Measurements from ENCODE around the gene PTPRG. TPM values are rescaled to one million over a fixed set of nuclear protein-coding genes. Genes with fewer than 3 reads are reported as not detected.

The PTPRG gene
- total and polyA plus RNA-seq, 2 donors (not counting 1 experiment from before 2014, with no cell fraction given) = 67.0 to 97.9 TPM

DNA sequence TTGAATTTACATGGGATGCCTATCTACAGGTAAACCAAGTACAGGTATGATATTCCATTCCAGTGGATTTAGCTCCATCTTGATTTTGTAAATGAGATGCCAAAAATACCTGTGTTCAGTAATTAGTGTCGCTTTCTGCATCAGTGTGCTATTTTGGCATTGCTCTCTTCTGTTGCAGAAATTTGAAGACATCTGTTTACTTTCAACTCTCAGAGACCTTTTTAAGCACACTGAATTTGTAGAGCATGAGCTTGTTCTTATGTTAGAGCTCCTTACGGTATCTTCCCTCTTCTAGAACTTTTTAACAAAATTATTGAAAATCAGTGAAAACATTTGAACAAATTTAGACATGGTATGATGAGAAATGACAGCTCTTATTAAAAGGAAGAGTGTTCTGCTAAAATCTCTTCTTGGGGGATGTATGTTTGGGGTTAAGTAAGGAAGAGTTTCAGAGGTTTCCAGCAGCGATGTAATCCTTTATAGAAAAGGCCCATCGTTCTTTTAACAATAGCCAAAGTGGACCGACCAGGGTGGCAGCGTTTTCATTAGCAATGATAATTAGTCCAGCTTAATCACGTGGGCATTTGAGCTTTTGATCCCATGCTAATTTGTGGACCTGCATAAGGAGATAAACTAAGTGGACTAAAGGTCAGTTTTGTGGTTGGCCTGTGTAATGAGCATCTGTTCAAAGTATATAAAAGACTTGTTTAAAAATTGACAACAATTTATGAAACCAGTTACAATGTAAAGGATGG lies 385.4 kb downstream of the PTPRG start:
- DNase-seq (ENCODE audit: low read depth in 2 of 2) = no peak
- Histone ChIP-seq H3K4me1 (ENCODE audit: control insufficient read depth, extremely low read depth, insufficient read depth, low read length) (no peaks in the 10 kb centered on the region), H2AFZ (ENCODE audit: low read length) (no peak overlapping the region), H3K27me3 (ENCODE audit: control insufficient read depth, insufficient read depth, low read length) (no peaks in the 10 kb centered on the region), H3K4me3 (replicated peaks in 1 of 4; ENCODE audit: control extremely low read depth in 1 of 4, insufficient read depth in 1 of 4, low read depth in 3 of 4, low read length in 4 of 4) (no peak overlapping the region), H3K4me2 (ENCODE audit: extremely low read depth, insufficient read depth, low read length) (no peak overlapping the region), H3K9ac (ENCODE audit: insufficient read depth, low read length) (no peak overlapping the region), H3K36me3 (ENCODE audit: control insufficient read depth, insufficient read depth, low read length) (no peaks in the 10 kb centered on the region), H4K20me1 (ENCODE audit: control insufficient read depth, extremely low read depth, insufficient read depth, low read length) (no peaks in the 10 kb centered on the region), H3K27ac (ENCODE audit: insufficient read depth, low read length) (no peak overlapping the region), H3K79me2 (ENCODE audit: control insufficient read depth, insufficient read depth, low read length) (no peaks in the 10 kb centered on the region), H3K9me3 (ENCODE audit: control insufficient read depth, insufficient read depth, low read depth, low read length) (no peaks in the 10 kb centered on the region)
- TF ChIP-seq CTCF (conservative IDR thresholded peaks at IDR 0.05 in 1 of 2, IDR thresholded peaks at IDR 0.05 in 1 of 2; ENCODE audit: low read depth in 1 of 2, low read length in 2 of 2) = no peak
- no peak for TF ChIP-seq EZH2 (IDR thresholded peaks at IDR 0.05; ENCODE audit: low read length, missing control alignments)

DNA sequence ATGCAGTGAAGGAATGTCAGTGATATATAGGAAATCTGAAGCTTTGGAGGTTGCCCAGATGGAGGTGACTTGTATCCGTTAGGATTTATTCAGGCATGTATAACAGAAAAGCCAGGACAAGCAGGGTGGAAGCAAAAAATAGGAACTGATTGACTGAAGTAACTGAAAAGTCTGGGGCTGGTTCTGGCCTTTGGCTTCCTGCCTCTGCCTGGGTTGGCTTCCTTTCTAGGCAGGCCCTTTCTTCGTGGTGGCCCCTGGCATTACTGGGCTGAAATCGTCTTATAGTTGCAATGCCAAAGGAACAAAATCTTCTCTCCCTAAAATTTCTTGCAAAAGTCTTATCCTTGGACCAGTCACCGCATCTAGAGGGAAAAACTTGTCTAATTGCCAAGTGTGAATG lies 386.1 kb downstream of the PTPRG start:
- TF ChIP-seq CTCF (conservative IDR thresholded peaks at IDR 0.05 in 1 of 2, IDR thresholded peaks at IDR 0.05 in 1 of 2; ENCODE audit: low read depth in 1 of 2, low read length in 2 of 2) = no peak
- TF ChIP-seq EZH2 (IDR thresholded peaks at IDR 0.05; ENCODE audit: low read length, missing control alignments) = no peak
- no peak overlapping the region for H3K9ac ChIP-seq (ENCODE audit: insufficient read depth, low read length)
- no peaks in the 10 kb centered on the region for H3K27me3 ChIP-seq (ENCODE audit: control insufficient read depth, insufficient read depth, low read length)
- H2AFZ ChIP-seq (ENCODE audit: low read length) = no peak overlapping the region
- H3K4me2 ChIP-seq (ENCODE audit: extremely low read depth, insufficient read depth, low read length) = no peak overlapping the region
- no peaks in the 10 kb centered on the region for H3K36me3 ChIP-seq (ENCODE audit: control insufficient read depth, insufficient read depth, low read length)
- no peaks in the 10 kb centered on the region for H3K79me2 ChIP-seq (ENCODE audit: control insufficient read depth, insufficient read depth, low read length)
- H3K4me3 ChIP-seq (replicated peaks in 1 of 4; ENCODE audit: control extremely low read depth in 1 of 4, insufficient read depth in 1 of 4, low read depth in 3 of 4, low read length in 4 of 4) = no peak overlapping the region
- no peak for DNase-seq (ENCODE audit: low read depth in 2 of 2)
- H4K20me1 ChIP-seq (ENCODE audit: control insufficient read depth, extremely low read depth, insufficient read depth, low read length) = no peaks in the 10 kb centered on the region
- H3K27ac ChIP-seq (ENCODE audit: insufficient read depth, low read length) = no peak overlapping the region
- no peaks in the 10 kb centered on the region for H3K9me3 ChIP-seq (ENCODE audit: control insufficient read depth, insufficient read depth, low read depth, low read length)
- H3K4me1 ChIP-seq (ENCODE audit: control insufficient read depth, extremely low read depth, insufficient read depth, low read length) = no peaks in the 10 kb centered on the region

DNA sequence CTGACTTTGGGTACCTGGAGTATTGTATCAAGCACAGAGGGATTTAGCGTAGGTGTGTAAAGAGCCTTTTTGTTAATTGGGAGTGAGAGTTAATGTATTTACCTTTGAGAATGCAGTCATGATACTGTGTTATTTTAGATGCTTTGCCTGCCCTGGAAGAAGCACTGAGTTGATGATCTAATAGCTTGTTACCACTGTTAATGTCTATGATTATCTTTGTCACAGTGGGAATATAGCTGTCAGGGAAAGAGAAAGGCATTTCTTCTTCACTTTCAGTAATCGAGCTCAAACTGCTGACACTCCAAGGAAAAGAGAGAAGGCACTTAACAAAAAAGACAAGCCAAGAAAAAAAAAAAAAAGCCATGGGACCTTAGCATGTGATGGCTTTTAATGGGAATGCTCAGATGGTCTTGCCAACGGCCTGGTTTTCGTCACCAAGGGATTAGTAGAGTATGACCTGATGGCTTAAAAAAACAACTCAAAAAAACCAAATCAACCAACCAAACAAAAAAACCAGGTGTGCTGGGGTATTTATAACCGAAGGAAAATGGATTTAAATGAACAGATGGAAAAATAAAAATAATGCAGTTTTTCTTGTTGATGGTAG lies 387.4 kb downstream of the PTPRG start:
- Histone ChIP-seq H3K27me3 (ENCODE audit: control insufficient read depth, insufficient read depth, low read length) (no peaks in the 10 kb centered on the region), H3K9ac (ENCODE audit: insufficient read depth, low read length) (no peak overlapping the region), H4K20me1 (ENCODE audit: control insufficient read depth, extremely low read depth, insufficient read depth, low read length) (no peaks in the 10 kb centered on the region), H3K4me2 (ENCODE audit: extremely low read depth, insufficient read depth, low read length) (no peak overlapping the region), H3K4me3 (replicated peaks in 1 of 4; ENCODE audit: control extremely low read depth in 1 of 4, insufficient read depth in 1 of 4, low read depth in 3 of 4, low read length in 4 of 4) (no peak overlapping the region), H3K4me1 (ENCODE audit: control insufficient read depth, extremely low read depth, insufficient read depth, low read length) (no peaks in the 10 kb centered on the region), H3K79me2 (ENCODE audit: control insufficient read depth, insufficient read depth, low read length) (no peaks in the 10 kb centered on the region), H3K36me3 (ENCODE audit: control insufficient read depth, insufficient read depth, low read length) (no peaks in the 10 kb centered on the region), H3K27ac (ENCODE audit: insufficient read depth, low read length) (no peak overlapping the region), H2AFZ (ENCODE audit: low read length) (no peak overlapping the region), H3K9me3 (ENCODE audit: control insufficient read depth, insufficient read depth, low read depth, low read length) (no peaks in the 10 kb centered on the region)
- TF ChIP-seq EZH2 (IDR thresholded peaks at IDR 0.05; ENCODE audit: low read length, missing control alignments) = no peak
- TF ChIP-seq CTCF (conservative IDR thresholded peaks at IDR 0.05 in 1 of 2, IDR thresholded peaks at IDR 0.05 in 1 of 2; ENCODE audit: low read depth in 1 of 2, low read length in 2 of 2) = no peak
- DNase-seq (ENCODE audit: low read depth in 2 of 2) = no peak
